Activated T-helper 2 cell treated with anti-CD3 and anti-CD28 coated beads, Interferon-gamma antibody, Interleukin-2, Interleukin-4, amounts not matched to agents 10 μg/mL and 5 μg/mL and 100 μg/mL, durations not matched to agents 14 hours and 24 hours and 36 hours (primary cell): ENCODE measurements around the gene NTN5. TPM values are rescaled to one million over a fixed set of nuclear protein-coding genes. Genes with fewer than 3 reads are reported as not detected.

Experiments used
- DNase-seq: peaks from one replicate; pipeline ENCODE4 v3.0.0; 2021; ENCODE audit warnings: low spot score
- H3K27ac Mint-ChIP-seq: one replicate; pipeline ENCODE4 v1.8.0; 2021; ENCODE audit warnings: mixed read lengths
- H3K27me3 Mint-ChIP-seq: one replicate; pipeline ENCODE4 v1.8.0; 2021; ENCODE audit warnings: low read depth, mixed read lengths
- H3K36me3 Mint-ChIP-seq: one replicate; pipeline ENCODE4 v1.8.0; 2021; ENCODE audit warnings: low read depth, mixed read lengths
- H3K4me1 Mint-ChIP-seq: one replicate; pipeline ENCODE4 v1.8.0; 2021; ENCODE audit warnings: low read depth, mixed read lengths
- H3K4me3 Mint-ChIP-seq: one replicate; pipeline ENCODE4 v1.8.0; 2021; ENCODE audit warnings: low read depth, mild to moderate bottlenecking, moderate library complexity, mixed read lengths
- H3K9me3 Mint-ChIP-seq: one replicate; pipeline ENCODE4 v1.8.0; 2021; ENCODE audit warnings: mixed read lengths
- intact Hi-C: fragments of 100-400 bp; cut with micrococcal nuclease; formaldehyde crosslinking; loops from one replicate; pipeline ENCODE4 v1.15.1; 2023
- total RNA-seq: library from RNA; stranded (reverse); gene quantifications from 2 replicates; pipeline ENCODE4 v1.2.3, GENCODE V29; 2022

The NTN5 gene
- total RNA-seq, 1 donor from 2014 or later: 0.55 TPM

GRCh38 chr19:48627201-48627864 lies 45.5 kb downstream of the NTN5 start:
- peaks cover 23% of the 10 kb centered on the region for H3K4me1 Mint-ChIP-seq
- no peak overlapping the region for H3K4me3 Mint-ChIP-seq

GRCh38 chr19:48625891-48626327 lies 46.9 kb downstream of the NTN5 start:
- intact Hi-C loops: no loop called here
- DNase-seq: no peak
- Mint-ChIP-seq H3K36me3 (peaks cover 37% of the 10 kb centered on the region), H3K4me3 (no peak overlapping the region), H3K27me3 (no peaks in the 10 kb centered on the region), H3K4me1 (peaks cover 30% of the 10 kb centered on the region), H3K27ac (no peak overlapping the region), H3K9me3 (no peaks in the 10 kb centered on the region)

More at GRCh38 chr19:48627201-48627864, 45.5 kb downstream of the NTN5 start:
- no peak for DNase-seq
- no peak overlapping the region for H3K27ac Mint-ChIP-seq
- H3K27me3 Mint-ChIP-seq: no peaks in the 10 kb centered on the region
- intact Hi-C loops: no loop called here
- peaks cover 30% of the 10 kb centered on the region for H3K36me3 Mint-ChIP-seq
- no peaks in the 10 kb centered on the region for H3K9me3 Mint-ChIP-seq

GRCh38 chr19:48624791-48625723 lies 47.8 kb downstream of the NTN5 start:
- intact Hi-C loops: loop anchor here (1.0 kb wide), 1 partner anchor 9 kb away; no protein-coding TSS in a partner anchor
- no peaks in the 10 kb centered on the region for H3K27me3 Mint-ChIP-seq
- H3K4me1 Mint-ChIP-seq: peaks cover 31% of the 10 kb centered on the region
- H3K27ac Mint-ChIP-seq: peak overlapping the region; percentile 97
- H3K4me3 Mint-ChIP-seq: peak overlapping the region; percentile 84
- no peak for DNase-seq
- no peaks in the 10 kb centered on the region for H3K9me3 Mint-ChIP-seq
- peaks cover 29% of the 10 kb centered on the region for H3K36me3 Mint-ChIP-seq

- DNase-seq: peak; percentile 96
- peaks cover 25% of the 10 kb centered on the region for H3K36me3 Mint-ChIP-seq
- H3K4me3 Mint-ChIP-seq: peak overlapping the region; percentile 84
- H3K27me3 Mint-ChIP-seq: no peaks in the 10 kb centered on the region
- H3K27ac Mint-ChIP-seq: peak overlapping the region; percentile 97
- H3K9me3 Mint-ChIP-seq: no peaks in the 10 kb centered on the region
- H3K4me1 Mint-ChIP-seq: peaks cover 36% of the 10 kb centered on the region
- intact Hi-C loops: loop anchor here (1.0 kb wide), 1 partner anchor 10 kb away; no protein-coding TSS in a partner anchor
These were observed 48.7 kb downstream of the NTN5 start for GRCh38 chr19:48624067-48624594.

- no peaks in the 10 kb centered on the region for H3K27me3 Mint-ChIP-seq
- no peaks in the 10 kb centered on the region for H3K9me3 Mint-ChIP-seq
- intact Hi-C loops: loop anchor here (1.0 kb wide), 1 partner anchor 11 kb away; no protein-coding TSS in a partner anchor
- DNase-seq: no peak
- H3K4me3 Mint-ChIP-seq: peak overlapping the region; percentile 84
- peaks cover 29% of the 10 kb centered on the region for H3K36me3 Mint-ChIP-seq
- H3K4me1 Mint-ChIP-seq: peaks cover 37% of the 10 kb centered on the region
- peak overlapping the region; percentile 97 for H3K27ac Mint-ChIP-seq
These were observed 49.2 kb downstream of the NTN5 start for GRCh38 chr19:48623556-48624066.

GRCh38 chr19:48619692-48620585 lies 52.9 kb downstream of the NTN5 start:
- no peak for DNase-seq
- peaks cover 38% of the 10 kb centered on the region for H3K4me1 Mint-ChIP-seq
- no peaks in the 10 kb centered on the region for H3K27me3 Mint-ChIP-seq
- intact Hi-C loops: loop anchor here (1.0 kb wide), 1 partner anchor 17 kb away; the partner anchor contains the start of gene DBP
- no peaks in the 10 kb centered on the region for H3K9me3 Mint-ChIP-seq
- H3K27ac Mint-ChIP-seq: peak overlapping the region; percentile 99
- peaks cover 61% of the 10 kb centered on the region for H3K36me3 Mint-ChIP-seq
- H3K4me3 Mint-ChIP-seq: peak overlapping the region; percentile 95

- no peaks in the 10 kb centered on the region for H3K9me3 Mint-ChIP-seq
- H3K27ac Mint-ChIP-seq: peak within 1 kb of the TSS; percentile 99
- peaks cover 34% of the 10 kb centered on the region for H3K4me1 Mint-ChIP-seq
These were observed 53.7 kb downstream of the NTN5 start, which contains the start of the genes RPL18 and SPHK2 for GRCh38 chr19:48618916-48619691. Gene RPL18, minus strand, starts transcription at chr19:48619178. Its CDS starts 35 bp downstream, at chr19:48619143. Gene SPHK2, plus strand, starts transcription at chr19:48619506. Its CDS starts 1,009 bp downstream, at chr19:48620515.

GRCh38 chr19:48618278-48618915 lies 54.4 kb downstream of the NTN5 start:
- Mint-ChIP-seq H3K36me3 (peaks cover 60% of the 10 kb centered on the region), H3K27me3 (no peaks in the 10 kb centered on the region), H3K27ac (peak overlapping the region; percentile 99), H3K4me3 (peak overlapping the region; percentile 95), H3K4me1 (peaks cover 28% of the 10 kb centered on the region), H3K9me3 (no peaks in the 10 kb centered on the region)
- no peak for DNase-seq
- intact Hi-C loops: no loop called here

More at GRCh38 chr19:48618916-48619691, 53.7 kb downstream of the NTN5 start, which contains the start of the genes RPL18 and SPHK2:
- H3K36me3 Mint-ChIP-seq: peaks cover 64% of the 10 kb centered on the region
- peak; percentile 95 for DNase-seq
- H3K27me3 Mint-ChIP-seq: no peaks in the 10 kb centered on the region
- H3K4me3 Mint-ChIP-seq: peak within 1 kb of the TSS; percentile 95
- intact Hi-C loops: loop anchor here (1.0 kb wide), 1 partner anchor 18 kb away; the partner anchor contains the start of gene DBP

- Mint-ChIP-seq H3K4me1 (peaks cover 25% of the 10 kb centered on the region), H3K27ac (peak overlapping the region; percentile 99), H3K9me3 (no peaks in the 10 kb centered on the region), H3K27me3 (no peaks in the 10 kb centered on the region), H3K4me3 (peak overlapping the region; percentile 95), H3K36me3 (peaks cover 54% of the 10 kb centered on the region)
- intact Hi-C loops: no loop called here
- no peak for DNase-seq
These were observed 55.5 kb downstream of the NTN5 start for GRCh38 chr19:48617146-48617937.

- Mint-ChIP-seq H3K27me3 (no peaks in the 10 kb centered on the region), H3K4me3 (peak overlapping the region; percentile 95), H3K36me3 (peaks cover 51% of the 10 kb centered on the region), H3K4me1 (peaks cover 21% of the 10 kb centered on the region), H3K9me3 (no peaks in the 10 kb centered on the region), H3K27ac (peak overlapping the region; percentile 99)
- intact Hi-C loops: no loop called here
- no peak for DNase-seq
These were observed 56.2 kb downstream of the NTN5 start for GRCh38 chr19:48616491-48617056.
